HepG2 (cell line): ENCODE data around the gene THAP6. TPM values are rescaled to one million over a fixed set of nuclear protein-coding genes. Genes with fewer than 3 reads are reported as not detected.

Experiments
- BHLHE40 ChIP-seq: IDR thresholded peaks from 2 replicates; pipeline ENCODE4 v1.6.1; 2011; ENCODE audit warnings: low read length, improper control_type of control experiment
- GPN1 ChIP-seq: sonication (generic); formaldehyde crosslinking; IDR thresholded peaks from 2 replicates; pipeline ENCODE4 v1.5.1; 2020; ENCODE audit warnings: missing genetic modification reagents, borderline replicate concordance
- GRHL1 ChIP-seq: sonication (generic); formaldehyde crosslinking; conservative IDR thresholded peaks from 2 replicates; pipeline ENCODE4 v1.8.0; 2022; ENCODE audit warnings: missing genetic modification reagents
- HOXA9 ChIP-seq: sonication (generic); formaldehyde crosslinking; IDR thresholded peaks from 2 replicates; pipeline ENCODE4 v1.8.1; 2022; ENCODE audit warnings: missing genetic modification reagents, mild to moderate bottlenecking, moderate library complexity, borderline replicate concordance
- NFIB ChIP-seq: sonication (generic); formaldehyde crosslinking; IDR thresholded peaks from 2 replicates; pipeline ENCODE4 v1.9.0; 2021; ENCODE audit warnings: missing genetic modification reagents, mild to moderate bottlenecking, borderline replicate concordance
- SRF ChIP-seq: IDR thresholded peaks from 2 replicates; pipeline ENCODE4 v1.6.1; 2011; ENCODE audit warnings: mild to moderate bottlenecking, low read depth, low read length, moderate library complexity
- ZBTB33 ChIP-seq: sonication (generic); formaldehyde crosslinking; IDR thresholded peaks from 2 replicates; pipeline ENCODE4 v1.4.0; 2020; ENCODE audit warnings: missing genetic modification reagents
- ZNF143 ChIP-seq: sonication (generic); formaldehyde crosslinking; IDR thresholded peaks from 2 replicates; pipeline ENCODE4 v1.4.0; 2020; ENCODE audit warnings: missing genetic modification reagents
- ZSCAN29 ChIP-seq: sonication (generic); formaldehyde crosslinking; conservative IDR thresholded peaks from 2 replicates; pipeline ENCODE4 v1.4.0; 2020; ENCODE audit warnings: mild to moderate bottlenecking, missing genetic modification reagents
- polyA plus RNA-seq, 8 experiments: library from polyadenylated mRNA; depleted of rRNA in 3 of 8; stranded (reverse) in 7 of 8; unstranded in 1 of 8; fragments of >200 nt; fragmentation: Illumina TruSeq in 4 of 8; extraction: Trizol in 4 of 8; gene quantifications; 2 replicates each; pipeline versions ENCODE4 v1.2.1 to v1.2.3, GENCODE V29; 2011 to 2016; ENCODE audit warnings: low read depth in 4 of 8, missing spikeins in 1 of 8, mixed read lengths in 1 of 8; ENCODE audit not compliant: insufficient read depth in 1 of 8
- total RNA-seq, 5 experiments: library from RNA; depleted of rRNA; stranded (reverse); fragments of >200 nt; fragmentation: Illumina TruSeq; extraction: Trizol; gene quantifications; 2 replicates each; pipeline ENCODE4 v1.2.3, GENCODE V29; 2016; ENCODE audit warnings: low read depth in 1 of 5
- TF ChIP-seq, protein P1 (sequence below): sonication (generic); formaldehyde crosslinking; IDR thresholded peaks from 2 replicates; pipeline ENCODE4 v1.5.1; 2020; ENCODE audit warnings: mild to moderate bottlenecking, missing genetic modification reagents
- TF ChIP-seq, protein P2 (sequence below): sonication (generic); formaldehyde crosslinking; IDR thresholded peaks from 2 replicates; pipeline ENCODE4 v1.5.1; 2020; ENCODE audit warnings: mild to moderate bottlenecking, missing genetic modification reagents, moderate library complexity
- TF ChIP-seq, protein P3 (sequence below): IDR thresholded peaks from 2 replicates; pipeline ENCODE4 v1.6.1; 2012; ENCODE audit warnings: low read depth, low read length, improper control_type of control experiment
- TF ChIP-seq, protein P4 (sequence below): IDR thresholded peaks from 2 replicates; pipeline ENCODE4 v1.6.1; 2016; ENCODE audit warnings: low read depth, control low read depth

THAP6 gene
- total and polyA plus RNA-seq, 2 of the 13 experiments (the other 11 are each of a cell fraction or from before 2014, with no cell fraction given): 9.3 to 14.7 TPM

DNA sequence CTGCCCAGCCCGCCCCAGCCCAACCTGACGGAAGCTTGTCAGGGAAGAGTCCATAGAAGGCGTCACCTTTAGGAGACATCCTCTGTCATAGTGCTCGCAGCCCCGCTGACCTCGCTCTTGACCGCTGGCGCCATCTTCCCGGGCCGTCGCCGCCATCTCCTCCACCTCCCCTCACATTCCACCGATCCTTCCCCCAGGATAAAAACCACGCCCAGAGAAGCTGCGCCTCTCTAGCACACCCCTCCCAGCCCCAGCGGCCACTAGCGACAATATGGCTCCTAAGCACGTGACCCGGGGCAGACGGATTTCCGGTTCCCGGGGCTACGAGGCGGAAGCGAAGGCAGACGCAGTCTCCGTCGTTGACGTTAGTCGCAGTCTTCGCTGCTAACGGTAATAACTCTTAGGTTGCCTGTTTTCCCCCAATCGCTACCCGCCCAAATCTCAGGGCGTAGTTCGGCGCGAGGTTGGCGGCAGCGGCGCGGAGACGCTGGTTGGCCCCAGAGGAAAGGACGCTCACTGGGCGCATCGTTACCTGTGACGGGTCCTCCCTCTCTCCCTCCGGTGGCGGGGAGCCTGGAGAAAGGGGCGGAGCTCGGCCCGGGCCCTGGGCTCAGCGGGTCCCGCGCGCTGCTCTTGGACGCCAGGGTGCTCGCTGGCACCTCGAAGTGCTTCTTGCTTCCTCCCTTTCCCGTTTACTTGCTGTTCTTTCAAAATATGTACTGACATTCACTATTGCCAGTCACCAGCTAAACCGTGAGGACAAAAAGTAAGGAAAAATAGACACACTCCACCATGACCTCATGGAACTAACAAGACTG lies at the start of gene THAP6, which contains the start of gene RCHY1 (continued):
- TF ChIP-seq GRHL1 (no peak), BHLHE40 (peak; percentile 96), GPN1 (CRISPR knock-in tag) (no peak), HOXA9 (CRISPR knock-in tag) (0 out of 2 replicates have a peak, but pooled peaks have one; percentile 61), ZSCAN29 (CRISPR knock-in tag) (peak; percentile 78; the same call in 1 of the 2 replicates), SRF (no peak), ZBTB33 (CRISPR knock-in tag) (0 out of 2 replicates have a peak, but pooled peaks have one; percentile 7), ZNF143 (peak; percentile 74), NFIB (CRISPR knock-in tag) (no peak)
- TF ChIP-seq, protein P1, sequence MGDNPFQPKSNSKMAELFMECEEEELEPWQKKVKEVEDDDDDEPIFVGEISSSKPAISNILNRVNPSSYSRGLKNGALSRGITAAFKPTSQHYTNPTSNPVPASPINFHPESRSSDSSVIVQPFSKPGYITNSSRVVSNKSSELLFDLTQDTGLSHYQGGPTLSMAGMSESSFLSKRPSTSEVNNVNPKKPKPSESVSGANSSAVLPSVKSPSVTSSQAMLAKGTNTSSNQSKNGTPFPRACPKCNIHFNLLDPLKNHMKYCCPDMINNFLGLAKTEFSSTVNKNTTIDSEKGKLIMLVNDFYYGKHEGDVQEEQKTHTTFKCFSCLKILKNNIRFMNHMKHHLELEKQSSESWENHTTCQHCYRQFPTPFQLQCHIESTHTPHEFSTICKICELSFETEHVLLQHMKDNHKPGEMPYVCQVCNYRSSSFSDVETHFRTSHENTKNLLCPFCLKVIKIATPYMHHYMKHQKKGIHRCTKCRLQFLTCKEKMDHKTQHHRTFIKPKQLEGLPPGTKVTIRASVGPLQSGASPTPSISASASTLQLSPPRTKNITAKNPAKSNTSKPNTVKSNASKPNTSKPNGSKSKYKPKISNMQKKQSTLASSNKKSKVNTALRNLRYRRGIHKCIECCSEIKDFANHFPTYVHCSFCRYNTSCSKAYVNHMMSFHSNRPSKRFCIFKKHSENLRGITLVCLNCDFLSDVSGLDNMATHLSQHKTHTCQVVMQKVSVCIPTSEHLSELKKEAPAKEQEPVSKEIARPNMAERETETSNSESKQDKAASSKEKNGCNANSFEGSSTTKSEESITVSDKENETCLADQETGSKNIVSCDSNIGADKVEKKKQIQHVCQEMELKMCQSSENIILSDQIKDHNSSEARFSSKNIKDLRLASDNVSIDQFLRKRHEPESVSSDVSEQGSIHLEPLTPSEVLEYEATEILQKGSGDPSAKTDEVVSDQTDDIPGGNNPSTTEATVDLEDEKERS (CRISPR knock-in tag): peak; percentile 63; the same call in 1 of the 2 replicates
- TF ChIP-seq, protein P2, sequence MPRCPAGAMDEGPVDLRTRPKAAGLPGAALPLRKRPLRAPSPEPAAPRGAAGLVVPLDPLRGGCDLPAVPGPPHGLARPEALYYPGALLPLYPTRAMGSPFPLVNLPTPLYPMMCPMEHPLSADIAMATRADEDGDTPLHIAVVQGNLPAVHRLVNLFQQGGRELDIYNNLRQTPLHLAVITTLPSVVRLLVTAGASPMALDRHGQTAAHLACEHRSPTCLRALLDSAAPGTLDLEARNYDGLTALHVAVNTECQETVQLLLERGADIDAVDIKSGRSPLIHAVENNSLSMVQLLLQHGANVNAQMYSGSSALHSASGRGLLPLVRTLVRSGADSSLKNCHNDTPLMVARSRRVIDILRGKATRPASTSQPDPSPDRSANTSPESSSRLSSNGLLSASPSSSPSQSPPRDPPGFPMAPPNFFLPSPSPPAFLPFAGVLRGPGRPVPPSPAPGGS (CRISPR knock-in tag): peak; percentile 73; the same call in 1 of the 2 replicates
- TF ChIP-seq, protein P3, sequence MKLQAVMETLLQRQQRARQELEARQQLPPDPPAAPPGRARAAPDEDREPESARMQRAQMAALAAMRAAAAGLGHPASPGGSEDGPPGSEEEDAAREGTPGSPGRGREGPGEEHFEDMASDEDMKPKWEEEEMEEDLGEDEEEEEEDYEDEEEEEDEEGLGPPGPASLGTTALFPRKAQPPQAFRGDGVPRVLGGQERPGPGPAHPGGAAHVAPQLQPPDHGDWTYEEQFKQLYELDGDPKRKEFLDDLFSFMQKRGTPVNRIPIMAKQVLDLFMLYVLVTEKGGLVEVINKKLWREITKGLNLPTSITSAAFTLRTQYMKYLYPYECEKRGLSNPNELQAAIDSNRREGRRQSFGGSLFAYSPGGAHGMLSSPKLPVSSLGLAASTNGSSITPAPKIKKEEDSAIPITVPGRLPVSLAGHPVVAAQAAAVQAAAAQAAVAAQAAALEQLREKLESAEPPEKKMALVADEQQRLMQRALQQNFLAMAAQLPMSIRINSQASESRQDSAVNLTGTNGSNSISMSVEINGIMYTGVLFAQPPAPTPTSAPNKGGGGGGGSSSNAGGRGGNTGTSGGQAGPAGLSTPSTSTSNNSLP: no peak
- TF ChIP-seq, protein P4, sequence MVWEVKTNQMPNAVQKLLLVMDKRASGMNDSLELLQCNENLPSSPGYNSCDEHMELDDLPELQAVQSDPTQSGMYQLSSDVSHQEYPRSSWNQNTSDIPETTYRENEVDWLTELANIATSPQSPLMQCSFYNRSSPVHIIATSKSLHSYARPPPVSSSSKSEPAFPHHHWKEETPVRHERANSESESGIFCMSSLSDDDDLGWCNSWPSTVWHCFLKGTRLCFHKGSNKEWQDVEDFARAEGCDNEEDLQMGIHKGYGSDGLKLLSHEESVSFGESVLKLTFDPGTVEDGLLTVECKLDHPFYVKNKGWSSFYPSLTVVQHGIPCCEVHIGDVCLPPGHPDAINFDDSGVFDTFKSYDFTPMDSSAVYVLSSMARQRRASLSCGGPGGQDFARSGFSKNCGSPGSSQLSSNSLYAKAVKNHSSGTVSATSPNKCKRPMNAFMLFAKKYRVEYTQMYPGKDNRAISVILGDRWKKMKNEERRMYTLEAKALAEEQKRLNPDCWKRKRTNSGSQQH (CRISPR knock-in tag): peak; percentile 63; the same call in 1 of the 2 replicates
